ENCODE measurements around the gene COL4A1. TPM values are rescaled to one million over a fixed set of nuclear protein-coding genes. Genes with fewer than 3 reads are reported as not detected.

COL4A1 gene
- total RNA-seq, 1 donor from 2014 or later = 1,996 TPM

DNA sequence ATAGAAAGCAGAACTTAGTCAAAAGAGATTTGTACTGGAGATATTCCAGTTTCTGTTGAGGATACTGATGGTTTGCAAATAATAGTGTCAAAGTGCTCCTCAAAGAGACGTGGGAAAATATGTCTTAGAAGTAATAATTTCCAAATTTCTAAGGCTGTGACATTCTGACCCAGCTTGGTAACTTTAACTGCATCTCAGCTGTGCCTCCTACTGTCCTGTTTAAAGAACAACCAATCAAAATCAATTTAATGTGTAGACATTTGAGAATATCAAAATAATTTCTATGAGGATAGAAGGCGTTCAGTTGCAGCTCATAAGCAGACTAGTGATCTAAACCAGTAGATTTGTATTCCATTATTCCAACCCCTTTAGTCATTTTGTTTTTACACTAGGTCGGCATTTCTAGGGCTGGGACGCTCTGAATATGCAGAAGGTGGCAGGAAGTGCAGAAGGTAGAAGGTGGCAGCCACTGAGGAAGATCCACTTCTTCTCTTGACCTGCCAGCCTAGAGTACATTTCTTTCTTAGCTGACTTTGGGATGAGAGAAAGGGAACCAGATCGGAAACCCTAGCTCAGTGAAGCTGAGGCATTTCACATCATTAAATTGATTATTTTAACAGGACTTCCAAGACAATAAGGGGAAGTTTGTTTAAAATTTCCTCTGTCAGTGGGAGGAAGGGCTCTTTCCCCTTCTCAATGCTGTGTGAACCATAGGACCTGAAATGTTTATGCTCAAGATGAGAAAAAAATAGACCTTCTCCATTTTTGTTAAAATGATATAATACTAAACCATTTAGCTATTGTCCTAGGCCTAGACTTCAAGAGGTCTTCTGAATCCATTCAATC lies 67.5 kb downstream of the COL4A1 start:
- DNase-seq (ENCODE audit: low spot score) = no peak

DNA sequence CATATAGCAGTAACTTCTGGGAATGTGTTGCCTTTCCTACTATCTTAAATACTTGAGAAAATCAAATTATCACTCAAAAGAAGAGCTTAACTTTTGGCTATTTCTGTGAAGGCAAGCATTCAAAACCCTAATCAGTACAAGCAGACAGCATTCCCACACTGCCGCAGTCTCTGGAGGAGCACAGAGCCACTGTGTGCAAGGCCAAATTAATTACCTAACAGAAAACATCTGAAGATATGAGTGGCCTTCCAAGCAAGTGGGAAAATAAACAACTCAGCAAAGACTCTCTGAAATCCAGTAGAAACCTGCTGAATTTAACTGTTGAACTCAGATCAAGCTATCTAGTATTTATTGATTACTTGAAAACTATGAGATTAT lies 68.2 kb downstream of the COL4A1 start:
- DNase-seq (ENCODE audit: low spot score) = no peak

DNA sequence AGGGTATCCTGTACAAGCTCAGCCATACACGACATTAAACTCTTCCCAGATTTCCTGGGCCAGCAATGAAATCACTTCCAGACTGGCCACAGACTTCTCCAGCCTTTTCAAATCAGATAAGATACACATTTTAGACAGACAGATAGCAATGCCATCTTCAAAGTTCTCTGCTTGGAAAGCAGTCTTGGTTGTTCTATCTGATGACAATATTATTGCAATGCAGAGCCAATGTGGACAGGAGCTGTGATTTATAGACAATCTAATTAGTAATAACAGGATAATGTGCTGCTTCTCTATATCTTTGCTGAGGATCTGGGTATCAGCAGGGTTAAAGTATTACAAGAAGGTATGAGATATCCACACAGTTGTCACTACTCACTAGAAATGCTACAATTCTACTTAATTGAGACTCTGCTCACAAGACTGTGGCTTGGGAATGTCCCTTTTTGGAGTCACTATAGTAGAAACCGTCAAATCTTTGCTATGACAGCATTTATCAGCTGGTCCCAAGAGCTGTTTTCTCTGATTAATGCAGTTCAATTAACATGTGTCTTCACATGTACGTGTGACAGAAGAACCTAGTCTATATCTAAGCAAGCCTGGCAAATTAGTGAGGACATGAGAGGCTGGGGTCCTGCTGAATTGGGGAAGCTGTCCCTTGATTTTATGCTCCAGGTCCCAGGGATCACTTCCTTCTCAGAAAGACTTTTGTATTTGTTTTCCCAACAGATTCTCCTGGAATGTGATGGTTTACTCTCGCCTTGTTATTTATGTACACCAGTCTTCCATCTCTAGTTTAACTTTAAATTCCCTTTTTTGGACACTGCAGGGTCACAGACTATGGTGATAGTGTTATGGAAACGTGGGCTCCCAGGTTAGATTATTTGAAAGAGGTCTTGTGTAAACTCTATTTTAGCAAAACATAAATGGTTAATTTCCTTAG lies 68.8 kb downstream of the COL4A1 start:
- no peak for DNase-seq (ENCODE audit: low spot score)

DNA sequence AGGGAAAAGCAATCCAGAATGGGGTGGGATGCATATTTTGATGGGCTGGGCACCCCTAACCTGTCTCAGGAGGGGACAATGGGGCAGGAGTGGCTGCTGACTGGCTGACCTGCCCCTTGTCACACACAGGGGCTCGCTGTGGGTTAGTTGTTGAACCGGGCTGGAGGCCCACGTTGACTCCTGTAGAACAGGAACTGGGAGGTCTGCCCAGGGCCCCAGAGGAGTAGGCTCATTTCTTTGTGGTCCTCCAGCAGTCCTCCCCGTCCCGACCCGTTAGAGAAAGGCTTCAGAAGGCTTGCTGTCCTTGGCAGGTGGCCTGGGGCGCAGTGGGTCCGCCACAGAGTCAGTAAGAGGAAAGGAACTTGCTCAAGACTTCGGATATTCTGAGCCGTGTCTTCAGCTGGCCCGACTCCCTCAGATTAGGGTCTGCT lies 70.1 kb downstream of the COL4A1 start:
- DNase-seq (ENCODE audit: low spot score) = no peak

GRCh38 chr13:110236431-110236830 lies 70.5 kb downstream of the COL4A1 start:
- DNase-seq (ENCODE audit: low spot score) = no peak

DNA sequence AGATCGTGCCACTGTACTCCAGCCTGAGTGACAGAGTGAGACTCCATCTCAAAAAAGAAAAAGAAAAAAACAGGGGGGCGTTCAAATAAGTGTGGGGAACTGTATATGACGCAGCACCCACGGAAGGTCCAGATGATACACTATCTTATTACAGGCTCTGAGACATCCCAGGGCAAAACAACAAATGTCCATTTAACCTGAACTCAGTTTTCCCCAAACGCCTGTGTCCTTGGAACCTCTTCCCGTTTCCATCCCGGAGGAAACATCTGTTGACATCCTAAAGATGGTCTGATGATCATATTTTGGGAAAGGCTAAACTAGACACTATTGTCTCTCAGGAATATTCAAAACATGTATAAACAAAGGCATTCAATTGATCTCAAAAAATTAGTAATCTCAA lies 72.4 kb downstream of the COL4A1 start:
- DNase-seq (ENCODE audit: low spot score) = no peak

DNA sequence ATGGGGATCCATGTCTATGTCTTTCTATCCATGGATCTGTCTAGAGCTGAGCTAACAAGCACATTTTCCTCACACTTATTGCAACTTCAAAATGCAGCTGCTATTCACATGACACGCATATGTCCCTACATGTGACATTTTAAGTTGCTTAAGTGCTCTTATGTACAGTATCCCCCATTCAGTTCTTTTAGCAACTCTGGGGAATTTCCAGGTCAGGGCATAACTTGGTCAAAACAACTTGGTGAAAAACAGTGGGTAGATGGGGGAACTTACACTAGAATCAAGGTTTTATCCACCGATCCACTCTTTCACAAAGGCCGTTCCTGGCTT lies 73.0 kb downstream of the COL4A1 start:
- DNase-seq (ENCODE audit: low spot score) = no peak

- DNase-seq (ENCODE audit: low spot score) = no peak
Measured at GRCh38 chr13:110233181-110233950, 73.6 kb downstream of the COL4A1 start.

DNA sequence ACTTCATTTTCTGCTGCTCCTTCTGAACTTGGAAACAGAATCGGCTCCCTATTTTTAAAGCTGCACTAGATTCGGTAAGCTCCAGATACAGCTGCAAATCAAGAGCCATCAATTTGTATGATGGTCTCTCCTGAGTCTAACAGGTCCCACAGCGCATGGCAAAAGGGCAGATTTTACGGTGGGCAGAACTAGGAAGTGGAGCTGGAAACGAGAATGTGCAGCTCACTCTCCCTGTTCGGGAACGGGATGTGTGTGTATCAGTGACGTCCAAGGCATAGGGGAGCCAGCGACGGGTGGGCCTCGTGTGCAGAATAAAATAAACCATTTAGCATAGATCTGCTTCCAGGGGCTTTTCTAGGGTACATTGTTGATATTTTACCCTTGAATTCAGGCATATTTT lies 74.2 kb downstream of the COL4A1 start:
- no peak for DNase-seq (ENCODE audit: low spot score)

GRCh38 chr13:110232142-110232541 lies 74.8 kb downstream of the COL4A1 start:
- no peak for DNase-seq (ENCODE audit: low spot score)

DNA sequence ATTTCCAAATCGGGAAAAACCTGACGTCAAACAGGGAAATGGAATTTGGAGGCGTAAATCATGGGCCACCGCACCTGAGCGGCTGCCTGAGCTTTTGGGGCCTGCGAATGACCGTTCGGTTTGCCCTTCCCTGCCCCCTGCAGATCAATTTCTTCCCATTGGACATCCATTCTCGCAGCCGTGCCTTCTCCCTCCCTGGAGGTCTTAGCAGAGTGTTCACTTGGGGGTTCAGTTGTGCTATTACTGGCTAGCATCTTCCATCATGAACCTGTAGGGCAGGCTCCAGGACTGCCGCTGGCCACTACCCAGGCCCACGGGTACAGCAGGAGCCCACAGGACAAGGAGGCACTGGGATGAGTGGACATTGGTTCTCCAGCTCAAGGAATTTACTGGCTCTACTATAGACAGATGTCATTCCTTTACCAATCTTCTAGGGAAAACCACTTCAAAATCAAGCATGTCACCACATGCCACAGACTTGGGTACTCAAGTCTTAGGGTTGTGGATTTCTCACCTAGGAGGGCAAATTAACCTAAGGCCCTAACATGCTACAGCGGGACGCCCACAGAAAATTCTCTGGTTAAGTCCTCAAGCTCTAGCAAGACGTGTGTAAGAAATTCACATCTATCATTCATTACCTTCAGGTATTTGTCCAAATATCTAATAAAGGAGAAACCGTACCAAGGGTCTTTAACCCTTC lies 75.5 kb downstream of the COL4A1 start:
- no peak for DNase-seq (ENCODE audit: low spot score)

- no peak for DNase-seq (ENCODE audit: low spot score)
Measured at GRCh38 chr13:110230661-110231347, 76.2 kb downstream of the COL4A1 start.

DNA sequence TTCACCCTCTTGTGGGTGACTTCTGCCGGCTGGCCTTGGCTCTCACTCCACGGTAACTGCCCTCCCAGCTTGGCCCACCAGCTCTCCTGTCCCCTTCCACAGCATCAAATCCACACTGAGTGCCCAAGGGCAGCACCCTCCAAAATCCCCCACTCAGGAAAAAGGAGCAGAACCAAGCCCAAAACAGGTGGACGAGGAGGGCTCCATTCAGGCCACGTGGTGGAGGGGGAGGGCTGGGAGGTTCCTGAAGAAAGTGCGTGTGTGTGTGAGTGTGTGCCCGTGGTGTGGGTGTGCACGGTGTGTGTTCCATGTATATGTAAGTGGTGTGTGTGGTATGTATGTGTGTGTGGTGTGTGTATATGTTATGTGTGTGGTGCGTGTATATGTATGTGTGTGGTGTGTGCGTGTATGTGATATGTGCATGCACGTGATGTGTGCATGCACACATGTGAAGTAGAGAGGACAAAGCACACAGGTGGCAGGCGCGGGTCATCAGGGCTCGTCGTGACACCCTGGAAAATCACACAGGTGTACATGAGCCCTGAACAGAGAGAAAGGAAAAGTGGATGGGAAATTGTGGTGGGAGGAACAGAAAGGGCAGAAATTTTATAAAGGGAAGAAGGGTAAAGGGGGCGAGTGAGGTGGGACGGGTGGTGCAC lies 76.9 kb downstream of the COL4A1 start:
- no peak for DNase-seq (ENCODE audit: low spot score)

DNA sequence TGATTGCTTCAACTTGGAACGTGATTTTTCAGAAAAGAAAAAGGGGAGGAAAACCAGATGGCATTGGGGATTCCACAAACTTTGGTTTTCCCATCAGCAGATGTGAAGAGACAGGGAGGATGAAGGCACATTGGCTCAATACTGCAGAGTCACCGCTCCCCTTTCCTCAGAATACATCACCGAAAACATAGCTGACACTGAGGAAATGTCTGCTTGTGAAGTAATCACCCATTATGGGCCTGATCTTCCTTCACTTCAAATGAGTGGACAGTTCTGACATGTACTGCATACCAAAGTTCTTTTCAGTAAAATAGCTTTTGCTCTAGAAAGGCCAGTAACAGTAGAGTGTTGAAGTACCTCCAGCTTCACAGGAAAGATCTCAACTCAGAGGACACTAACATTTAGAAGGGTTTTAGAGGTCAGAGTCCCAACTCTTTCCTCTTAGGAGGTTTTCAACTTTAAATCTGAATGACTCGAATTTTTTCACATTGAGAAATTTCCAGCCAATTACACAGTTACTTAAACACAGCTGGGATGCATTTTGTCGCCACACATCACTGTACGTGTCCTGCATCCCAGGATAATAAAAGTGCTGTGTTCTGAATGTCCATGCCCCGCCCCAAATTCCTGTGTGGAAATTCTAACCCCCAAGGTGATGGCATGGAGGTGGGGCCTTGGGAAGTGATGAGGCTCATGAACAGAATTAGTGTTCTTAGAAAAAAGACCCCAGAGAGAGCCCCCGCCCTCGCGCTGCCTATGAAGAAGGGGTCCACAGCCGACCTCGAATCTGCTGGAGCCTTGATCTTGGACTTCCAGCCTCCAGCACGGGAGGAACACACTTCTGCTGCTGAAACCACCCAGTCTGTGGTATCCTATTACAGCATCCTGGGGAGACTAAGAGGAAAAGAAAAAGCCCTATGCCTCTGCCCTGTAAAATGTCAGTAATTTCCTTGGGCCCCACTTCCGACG lies 77.7 kb downstream of the COL4A1 start:
- no peak for DNase-seq (ENCODE audit: low spot score)

DNA sequence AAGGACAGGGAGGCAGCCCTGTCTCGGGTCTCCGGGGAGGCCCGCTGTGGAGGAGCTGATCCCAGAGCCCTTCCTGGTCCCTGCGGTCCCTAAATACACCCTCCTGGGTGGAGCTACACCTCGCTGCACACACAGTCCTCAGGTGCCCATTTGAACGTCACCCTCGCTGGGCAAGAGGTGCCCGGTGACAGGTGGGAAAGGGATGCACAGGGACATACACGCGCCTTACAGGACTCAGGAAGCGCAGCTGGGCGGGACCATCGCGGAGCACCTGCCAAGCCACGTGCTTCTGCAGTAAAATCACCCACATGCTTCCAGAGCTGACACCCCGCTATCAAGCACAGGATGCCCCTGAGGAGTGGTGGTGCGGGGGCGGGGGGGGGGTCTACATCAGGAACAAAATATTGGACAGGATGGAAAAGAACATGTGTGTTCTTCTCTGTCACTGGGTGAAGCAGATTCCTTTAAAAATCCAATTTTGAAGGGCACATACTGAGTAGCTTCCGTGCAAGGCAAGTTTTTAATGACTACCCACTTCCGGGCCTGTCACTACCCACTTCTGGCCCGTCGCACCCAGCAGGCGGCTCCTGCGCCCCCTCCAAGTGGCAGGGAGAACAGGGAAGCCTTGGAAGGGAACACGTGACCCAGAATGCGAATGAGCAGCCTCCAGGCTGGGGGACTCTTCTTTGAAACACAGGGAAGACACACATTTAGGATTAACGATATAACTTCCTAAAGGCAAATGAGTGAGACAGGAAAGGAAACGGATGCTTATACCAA lies 78.9 kb downstream of the COL4A1 start:
- DNase-seq (ENCODE audit: low spot score) = no peak

GRCh38 chr13:110227416-110227815 lies 79.5 kb downstream of the COL4A1 start:
- no peak for DNase-seq (ENCODE audit: low spot score)

DNA sequence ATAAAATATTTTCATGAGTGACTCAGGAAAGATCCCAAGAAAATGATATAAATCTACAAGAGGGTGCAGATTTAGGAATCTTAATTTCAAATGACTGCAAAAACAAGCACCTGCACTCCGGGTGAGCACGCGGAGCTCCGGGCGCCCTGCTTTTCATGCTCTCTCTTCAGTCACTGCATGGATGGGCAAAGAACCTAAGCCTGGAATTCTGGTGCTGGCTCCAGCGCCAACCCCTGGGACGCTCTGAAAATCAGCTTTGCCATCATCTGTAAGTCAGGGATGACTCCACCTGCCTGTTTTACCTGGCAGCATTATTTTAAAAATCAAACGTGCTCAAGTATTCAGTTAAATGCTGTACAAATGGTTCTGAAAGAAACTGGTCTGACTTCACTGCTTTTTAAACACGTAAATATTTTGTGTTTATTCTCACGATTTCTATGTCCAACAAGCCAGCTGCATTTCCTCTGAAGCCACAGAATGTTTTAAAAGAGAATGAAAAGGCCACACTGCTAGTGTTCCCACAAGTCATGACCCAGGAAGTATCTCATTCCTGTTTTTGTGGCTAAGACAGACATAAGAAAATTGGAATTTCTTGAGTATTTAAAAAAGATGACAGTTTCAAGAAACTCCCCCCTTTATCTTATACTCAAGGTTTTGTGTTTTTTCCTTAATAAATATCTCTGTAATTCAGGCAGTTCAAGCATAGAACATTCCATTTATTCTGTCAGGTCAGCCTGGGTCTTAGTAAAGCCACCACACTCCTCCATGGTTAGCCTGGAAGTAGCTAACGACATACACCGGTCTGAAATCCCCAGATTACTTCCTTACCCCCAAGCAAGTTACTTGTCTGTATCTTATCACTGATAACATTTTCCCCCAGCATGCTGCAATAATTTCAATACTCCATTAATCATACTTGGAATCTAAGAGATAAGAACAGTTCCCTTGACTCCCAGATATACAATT lies 81.1 kb downstream of the COL4A1 start:
- no peak for DNase-seq (ENCODE audit: low spot score)

Data from mesenteric fat pad (tissue), 1 donor.